GM12872 (cell line): Measurements from ENCODE around the gene EN1.

Source experiments
- TF ChIP-seq, protein P1 (sequence below): IDR thresholded peaks from 3 replicates; pipeline ENCODE4 v1.5.1; 2011; ENCODE audit warnings: low read depth, mild to moderate bottlenecking, low read length, moderate library complexity; ENCODE audit not compliant: insufficient read depth

The EN1 gene

DNA sequence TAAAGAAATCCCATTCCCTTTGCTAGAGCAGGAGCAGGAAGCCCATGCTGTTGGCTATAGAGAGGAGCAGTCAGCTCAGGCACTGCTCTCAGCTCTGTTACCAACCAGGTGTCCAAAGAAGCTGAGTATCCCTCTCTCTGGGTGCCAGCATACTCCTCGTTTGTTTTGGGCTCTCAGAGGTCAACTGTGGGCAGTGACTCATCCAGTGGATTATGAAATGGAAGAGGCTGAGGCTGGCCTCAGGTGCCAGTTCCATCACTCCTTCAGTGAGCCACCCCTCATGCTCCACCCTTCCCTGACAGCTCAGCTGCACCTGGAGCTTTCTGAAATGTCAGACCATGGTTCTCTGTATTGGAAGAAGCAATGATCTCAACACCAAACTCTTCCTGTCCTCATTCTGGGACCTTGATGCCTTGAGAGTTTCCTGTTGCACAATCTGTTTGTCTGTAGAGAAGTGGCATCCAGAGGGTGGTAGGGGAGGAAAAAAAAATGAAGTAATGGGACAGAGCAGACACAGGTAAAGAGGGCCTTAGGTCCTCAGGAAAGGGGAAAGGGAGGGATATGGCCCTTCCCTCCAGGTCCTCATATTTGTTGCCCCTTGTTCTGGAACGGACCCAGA, 31.2 kb upstream of the EN1 start:
- TF ChIP-seq, protein P1, sequence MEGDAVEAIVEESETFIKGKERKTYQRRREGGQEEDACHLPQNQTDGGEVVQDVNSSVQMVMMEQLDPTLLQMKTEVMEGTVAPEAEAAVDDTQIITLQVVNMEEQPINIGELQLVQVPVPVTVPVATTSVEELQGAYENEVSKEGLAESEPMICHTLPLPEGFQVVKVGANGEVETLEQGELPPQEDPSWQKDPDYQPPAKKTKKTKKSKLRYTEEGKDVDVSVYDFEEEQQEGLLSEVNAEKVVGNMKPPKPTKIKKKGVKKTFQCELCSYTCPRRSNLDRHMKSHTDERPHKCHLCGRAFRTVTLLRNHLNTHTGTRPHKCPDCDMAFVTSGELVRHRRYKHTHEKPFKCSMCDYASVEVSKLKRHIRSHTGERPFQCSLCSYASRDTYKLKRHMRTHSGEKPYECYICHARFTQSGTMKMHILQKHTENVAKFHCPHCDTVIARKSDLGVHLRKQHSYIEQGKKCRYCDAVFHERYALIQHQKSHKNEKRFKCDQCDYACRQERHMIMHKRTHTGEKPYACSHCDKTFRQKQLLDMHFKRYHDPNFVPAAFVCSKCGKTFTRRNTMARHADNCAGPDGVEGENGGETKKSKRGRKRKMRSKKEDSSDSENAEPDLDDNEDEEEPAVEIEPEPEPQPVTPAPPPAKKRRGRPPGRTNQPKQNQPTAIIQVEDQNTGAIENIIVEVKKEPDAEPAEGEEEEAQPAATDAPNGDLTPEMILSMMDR: no peak

DNA sequence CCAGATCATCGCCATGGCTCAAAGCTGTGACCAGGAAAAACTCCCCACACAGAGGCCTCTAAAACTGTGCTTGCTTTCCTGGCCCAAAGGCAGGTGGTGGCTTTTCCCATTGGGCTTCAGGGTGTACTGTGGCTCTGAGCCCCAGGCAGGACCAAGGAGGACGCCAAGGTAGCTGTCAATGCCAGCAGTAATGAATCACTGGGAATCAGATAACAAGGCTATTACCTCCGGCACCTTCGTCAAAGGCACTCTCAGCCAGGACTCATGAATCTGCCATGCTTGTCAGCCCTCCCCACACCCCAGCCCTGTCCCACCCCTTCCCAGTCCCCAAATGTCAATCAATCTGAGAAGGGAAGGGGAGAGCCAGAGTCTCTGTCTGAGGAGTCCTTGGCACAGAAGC, 27.9 kb upstream of the EN1 start:
- TF ChIP-seq, protein P1: no peak

DNA sequence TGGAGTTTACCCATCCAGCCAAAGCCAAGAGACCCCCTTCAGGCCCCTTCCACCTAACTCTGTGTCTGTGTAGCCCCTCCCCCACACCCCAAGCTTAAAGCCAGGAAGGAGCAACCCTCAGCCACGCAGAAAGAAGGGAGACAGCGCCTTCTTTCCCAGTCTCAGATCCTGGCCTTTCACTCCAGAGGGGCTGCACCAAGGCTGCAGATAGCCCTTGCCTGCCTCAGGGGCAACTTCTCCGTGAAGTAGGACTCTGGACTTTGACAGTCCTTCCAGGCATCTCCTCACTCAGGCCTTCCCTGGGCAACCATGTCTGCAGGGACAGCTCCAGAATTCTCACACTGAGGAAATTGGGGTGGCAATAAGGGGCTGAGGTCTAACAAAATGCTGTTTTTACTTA, 26.9 kb upstream of the EN1 start:
- TF ChIP-seq, protein P1: no peak

DNA sequence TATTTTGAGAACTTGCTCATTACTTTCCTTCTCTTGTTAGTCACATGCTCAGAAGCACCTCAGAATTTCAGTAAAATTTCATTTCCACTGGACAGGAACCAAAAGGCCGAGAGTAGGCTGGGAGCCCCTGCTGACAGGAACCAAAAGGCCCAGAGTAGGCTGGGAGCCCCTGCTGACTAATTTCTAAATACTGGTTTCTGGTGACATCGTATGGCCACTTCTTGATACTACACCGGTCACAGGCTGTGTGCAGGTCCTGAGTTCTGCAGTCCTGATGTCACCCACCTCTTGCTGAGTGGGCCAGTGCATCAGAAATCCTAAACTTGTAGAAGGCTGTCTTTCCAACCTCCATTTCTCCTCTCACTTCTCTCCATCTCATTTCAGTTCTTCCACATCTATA, 17.7 kb upstream of the EN1 start:
- TF ChIP-seq, protein P1: peak; percentile 71

DNA sequence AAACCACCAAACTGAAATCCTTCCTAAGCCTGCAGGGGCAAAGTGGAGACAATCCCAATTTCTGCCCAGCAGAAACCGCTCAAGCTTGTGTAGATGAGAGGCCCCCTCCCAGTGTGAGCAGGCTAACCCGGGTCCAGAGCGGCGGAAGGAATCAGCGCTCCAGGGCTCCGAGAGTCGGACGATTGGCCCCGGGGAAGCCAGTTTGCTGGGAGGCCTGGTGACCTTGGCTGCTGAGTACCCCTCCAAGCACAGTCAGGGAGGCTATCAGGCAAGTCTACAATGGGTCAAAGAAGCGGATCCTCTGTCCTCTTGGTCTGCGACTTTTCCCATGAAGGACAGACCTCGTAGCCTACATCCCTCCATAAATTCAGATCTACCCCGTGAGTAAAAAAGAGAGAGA, 16.8 kb upstream of the EN1 start:
- TF ChIP-seq, protein P1: no peak

DNA sequence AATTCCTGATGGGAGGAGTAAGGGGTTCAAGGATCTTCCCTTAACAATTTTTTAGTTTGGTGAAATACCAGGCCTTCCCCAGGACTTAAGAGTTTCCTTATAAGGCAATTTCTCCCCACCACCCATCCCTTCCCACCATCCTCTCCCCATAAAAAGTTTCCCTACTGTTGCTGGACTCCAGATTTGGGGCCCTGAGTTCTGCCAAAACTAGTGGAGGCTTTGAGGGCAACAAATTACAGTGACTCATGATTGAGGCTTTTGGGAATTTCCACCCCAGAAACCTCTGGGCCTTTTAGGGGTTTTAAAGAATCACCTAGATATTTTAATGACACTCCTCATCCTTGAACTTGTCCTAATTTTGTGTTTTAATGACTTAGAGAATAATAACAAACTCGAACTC, 14.3 kb upstream of the EN1 start:
- TF ChIP-seq, protein P1: no peak

DNA sequence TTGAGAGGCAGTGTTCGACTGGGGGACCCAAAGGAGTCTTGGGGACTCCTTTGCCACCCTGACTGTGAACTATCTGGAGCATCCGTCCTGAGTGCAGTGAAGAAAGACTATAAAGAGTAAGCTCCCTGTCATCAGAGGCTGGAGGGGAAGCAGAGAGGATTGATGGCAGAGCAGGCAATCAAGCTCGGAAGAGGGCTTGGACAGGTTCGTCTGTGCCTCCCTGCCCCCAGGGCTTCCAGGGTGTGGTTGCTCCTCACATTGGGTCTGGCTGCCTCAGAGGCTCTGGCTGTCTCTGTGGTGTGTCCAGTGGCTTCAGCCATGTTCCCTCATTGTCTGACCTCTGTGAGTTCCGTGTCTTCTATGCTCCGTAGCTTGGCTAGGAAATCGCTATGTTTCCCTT, 13.8 kb upstream of the EN1 start:
- TF ChIP-seq, protein P1: no peak
